GM12801 (cell line): Measurements from ENCODE around the gene RYR2.

Experiments
- TF ChIP-seq, protein P1 (sequence below): IDR thresholded peaks from one replicate; pipeline ENCODE4 v1.5.1; 2011; ENCODE audit warnings: control low read depth; ENCODE audit not compliant: insufficient read length; ENCODE audit errors: extremely low read depth

The RYR2 gene

GRCh38 chr1:237181743-237182317, 139.8 kb downstream of the RYR2 start:
- TF ChIP-seq, protein P1, sequence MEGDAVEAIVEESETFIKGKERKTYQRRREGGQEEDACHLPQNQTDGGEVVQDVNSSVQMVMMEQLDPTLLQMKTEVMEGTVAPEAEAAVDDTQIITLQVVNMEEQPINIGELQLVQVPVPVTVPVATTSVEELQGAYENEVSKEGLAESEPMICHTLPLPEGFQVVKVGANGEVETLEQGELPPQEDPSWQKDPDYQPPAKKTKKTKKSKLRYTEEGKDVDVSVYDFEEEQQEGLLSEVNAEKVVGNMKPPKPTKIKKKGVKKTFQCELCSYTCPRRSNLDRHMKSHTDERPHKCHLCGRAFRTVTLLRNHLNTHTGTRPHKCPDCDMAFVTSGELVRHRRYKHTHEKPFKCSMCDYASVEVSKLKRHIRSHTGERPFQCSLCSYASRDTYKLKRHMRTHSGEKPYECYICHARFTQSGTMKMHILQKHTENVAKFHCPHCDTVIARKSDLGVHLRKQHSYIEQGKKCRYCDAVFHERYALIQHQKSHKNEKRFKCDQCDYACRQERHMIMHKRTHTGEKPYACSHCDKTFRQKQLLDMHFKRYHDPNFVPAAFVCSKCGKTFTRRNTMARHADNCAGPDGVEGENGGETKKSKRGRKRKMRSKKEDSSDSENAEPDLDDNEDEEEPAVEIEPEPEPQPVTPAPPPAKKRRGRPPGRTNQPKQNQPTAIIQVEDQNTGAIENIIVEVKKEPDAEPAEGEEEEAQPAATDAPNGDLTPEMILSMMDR = no peak

DNA sequence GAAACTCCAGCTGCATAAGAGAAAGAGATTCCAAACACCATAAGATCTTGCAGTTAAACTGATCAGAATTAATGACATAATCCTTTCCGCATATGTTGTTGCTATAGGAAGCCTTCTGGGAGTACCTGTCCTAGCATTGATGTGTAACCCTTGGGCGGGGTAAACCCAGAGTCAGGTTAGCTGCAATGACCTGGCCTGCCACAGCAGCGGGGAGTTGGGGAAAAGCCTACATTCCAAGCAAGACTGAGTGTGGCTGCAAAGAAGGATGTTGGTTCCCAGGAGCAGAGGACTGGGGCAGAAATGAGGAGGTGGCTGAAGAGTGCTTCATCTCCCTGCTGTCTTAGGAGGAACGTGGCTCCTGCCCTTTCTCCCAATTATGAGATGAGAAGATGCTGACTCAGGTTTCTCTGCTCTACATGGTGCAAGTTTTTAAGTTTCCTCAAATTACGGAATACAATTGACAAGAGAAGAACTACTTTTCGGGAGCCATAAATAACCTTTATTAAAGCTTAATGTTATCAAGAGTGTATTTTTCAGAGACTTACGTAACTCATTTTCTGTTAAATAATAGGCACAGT, 142.1 kb downstream of the RYR2 start:
- TF ChIP-seq, protein P1 = no peak

GRCh38 chr1:237186675-237187074, 144.7 kb downstream of the RYR2 start:
- TF ChIP-seq, protein P1 = no peak

- TF ChIP-seq, protein P1 = no peak
Measured at GRCh38 chr1:237187842-237188241, 145.9 kb downstream of the RYR2 start.

- TF ChIP-seq, protein P1 = no peak
Measured at GRCh38 chr1:237191403-237191802, 149.4 kb downstream of the RYR2 start.

DNA sequence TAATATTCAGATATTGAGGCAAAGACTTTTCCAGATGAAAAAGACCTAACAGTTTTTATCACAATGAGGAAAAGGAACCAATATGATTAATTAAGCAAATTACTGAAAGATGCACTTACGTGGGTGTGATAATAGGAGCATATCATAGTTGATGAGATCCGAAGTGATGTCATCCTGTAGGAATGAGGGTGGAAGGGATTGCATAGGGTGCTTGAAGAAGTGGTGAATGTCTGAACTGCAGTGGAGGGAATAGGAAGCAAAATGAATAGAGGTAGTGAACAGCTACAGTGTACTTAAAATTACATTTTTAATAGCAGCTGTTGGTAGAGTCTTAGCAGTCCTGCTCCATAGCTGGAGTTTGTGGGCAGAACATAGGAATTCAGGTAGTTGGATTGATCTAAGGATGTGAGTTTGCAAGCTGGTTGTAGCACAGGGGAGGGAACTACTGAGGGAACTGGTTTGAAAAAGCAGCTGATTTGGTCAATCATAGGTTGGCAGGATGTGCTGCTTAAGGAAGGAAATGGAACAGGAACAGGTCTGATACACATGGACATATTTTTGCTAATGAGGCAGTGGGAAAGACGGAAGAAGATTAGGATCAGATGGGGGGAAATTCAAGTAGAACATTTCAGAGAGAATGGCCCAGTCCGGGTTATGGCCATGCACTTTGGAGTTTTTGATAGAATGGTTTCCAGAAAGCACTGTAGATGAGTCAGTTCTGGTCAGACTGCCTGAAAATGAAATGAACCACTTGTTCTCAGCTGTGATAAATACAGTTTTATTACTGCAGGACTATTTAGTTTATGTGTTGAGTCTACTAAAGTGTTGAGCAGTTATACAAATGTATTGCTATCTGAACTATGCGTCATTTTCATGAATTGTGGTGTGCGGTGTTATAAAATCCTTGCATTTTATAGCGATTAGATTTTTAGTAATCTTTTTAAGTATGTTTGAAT, 155.8 kb downstream of the RYR2 start:
- TF ChIP-seq, protein P1 = no peak

- TF ChIP-seq, protein P1 = no peak
Measured at GRCh38 chr1:237199026-237199425, 157.0 kb downstream of the RYR2 start.
